HEK293 (cell line): ENCODE data around the gene IL33.

Experiments used
- CTCF ChIA-PET: fragments of 350-600 bp; formaldehyde crosslinking; extraction: SDS; loops from one replicate; lab custom pipeline; 2021; ENCODE audit warnings: antibody characterized with exemption; lab: Yijun Ruan, JAX
- POLR2A ChIA-PET: fragments of 300-600 bp; formaldehyde crosslinking; extraction: SDS; loops from one replicate; lab custom pipeline; 2020; ENCODE audit warnings: antibody characterized with exemption, inconsistent platforms; lab: Yijun Ruan, JAX
- H3K27ac ChIP-seq: fragments of 200-500 bp; sonication (Bioruptor generic); 2 replicates; pipeline ENCODE4 v1.5.1; 2014; ENCODE audit warnings: low read depth, low read length, control low read depth, inconsistent platforms; ENCODE audit errors: extremely low read depth
- H3K36me3 ChIP-seq, 2 experiments: fragments of 200-500 bp in 1 of 2; sonication (Bioruptor generic) in 1 of 2; 1 replicate in 1 of 2; 2 replicates in 1 of 2; pipeline ENCODE4 v1.5.1; 2014 to 2017; ENCODE audit warnings: inconsistent platforms in 2 of 2, low read length in 2 of 2; ENCODE audit not compliant: control insufficient read depth in 2 of 2, insufficient read depth in 1 of 2
- H3K4me1 ChIP-seq: fragments of 200-500 bp; sonication (Bioruptor generic); 2 replicates; pipeline ENCODE4 v1.5.1; 2014; ENCODE audit warnings: mild to moderate bottlenecking, low read length, inconsistent platforms; ENCODE audit not compliant: control insufficient read depth, insufficient read depth
- H3K4me3 ChIP-seq: 2 replicates; pipeline ENCODE4 v1.5.1; 2011; ENCODE audit warnings: low read depth, mild to moderate bottlenecking, control low read depth, low read length, moderate library complexity
- H3K9me3 ChIP-seq: fragments of 200-500 bp; sonication (Bioruptor generic); 2 replicates; pipeline ENCODE4 v1.5.1; 2014; ENCODE audit warnings: low read depth, low read length, inconsistent platforms; ENCODE audit not compliant: control insufficient read depth, insufficient read depth
- AEBP2 ChIP-seq: fragments of 450-650 bp; formaldehyde crosslinking; IDR thresholded peaks from 2 replicates; pipeline ENCODE4 v1.5.1; 2016; ENCODE audit warnings: missing biosample characterization, missing genetic modification characterization, borderline replicate concordance
- HIC1 ChIP-seq: fragments of 450-650 bp; formaldehyde crosslinking; IDR thresholded peaks from 2 replicates; pipeline ENCODE4 v1.5.1; 2016; ENCODE audit warnings: missing biosample characterization, missing genetic modification characterization
- PRDM10 ChIP-seq: fragments of 450-650 bp; formaldehyde crosslinking; IDR thresholded peaks from 2 replicates; pipeline ENCODE4 v1.5.1; 2016; ENCODE audit warnings: missing biosample characterization, missing genetic modification characterization
- PRDM6 ChIP-seq: fragments of 450-650 bp; formaldehyde crosslinking; IDR thresholded peaks from 2 replicates; pipeline ENCODE4 v1.5.1; 2017; ENCODE audit warnings: missing biosample characterization, missing genetic modification characterization
- SP3 ChIP-seq: fragments of 450-650 bp; formaldehyde crosslinking; IDR thresholded peaks from 2 replicates; pipeline ENCODE4 v1.5.1; 2016; ENCODE audit warnings: missing biosample characterization, missing genetic modification characterization
- TCF7L2 ChIP-seq: IDR thresholded peaks from 2 replicates; pipeline ENCODE4 v1.6.1; 2011; ENCODE audit warnings: low read depth, mild to moderate bottlenecking, inconsistent platforms, low read length, moderate library complexity, borderline replicate concordance
- TSHZ1 ChIP-seq: fragments of 450-650 bp; formaldehyde crosslinking; IDR thresholded peaks from 2 replicates; pipeline ENCODE4 v1.5.1; 2016; ENCODE audit warnings: missing biosample characterization, missing genetic modification characterization, borderline replicate concordance
- ZBTB10 ChIP-seq: fragments of 450-650 bp; formaldehyde crosslinking; IDR thresholded peaks from 2 replicates; pipeline ENCODE4 v1.5.1; 2016; ENCODE audit warnings: missing biosample characterization, missing genetic modification characterization
- ZBTB7A ChIP-seq: fragments of 450-650 bp; formaldehyde crosslinking; IDR thresholded peaks from 2 replicates; pipeline ENCODE4 v1.5.1; 2016; ENCODE audit warnings: low read depth, missing biosample characterization, missing genetic modification characterization
- ZNF10 ChIP-seq: fragments of 450-650 bp; formaldehyde crosslinking; IDR thresholded peaks from 2 replicates; pipeline ENCODE4 v1.5.1; 2017; ENCODE audit warnings: missing biosample characterization, missing genetic modification characterization
- ZNF146 ChIP-seq: fragments of 450-650 bp; formaldehyde crosslinking; IDR thresholded peaks from 2 replicates; pipeline ENCODE4 v1.5.1; 2016; ENCODE audit warnings: missing biosample characterization, missing genetic modification characterization
- ZNF155 ChIP-seq: fragments of 450-650 bp; formaldehyde crosslinking; IDR thresholded peaks from 2 replicates; pipeline ENCODE4 v1.5.1; 2016; ENCODE audit warnings: missing biosample characterization, missing genetic modification characterization
- ZNF416 ChIP-seq: fragments of 450-650 bp; formaldehyde crosslinking; IDR thresholded peaks from 2 replicates; pipeline ENCODE4 v1.5.1; 2016; ENCODE audit warnings: missing biosample characterization, missing genetic modification characterization
- ZNF501 ChIP-seq: fragments of 450-650 bp; formaldehyde crosslinking; IDR thresholded peaks from 2 replicates; pipeline ENCODE4 v1.5.1; 2016; ENCODE audit warnings: missing biosample characterization, missing genetic modification characterization
- ZNF544 ChIP-seq: fragments of 450-650 bp; formaldehyde crosslinking; IDR thresholded peaks from 2 replicates; pipeline ENCODE4 v1.5.0; 2017; ENCODE audit warnings: missing biosample characterization, missing genetic modification characterization
- ZNF600 ChIP-seq: fragments of 450-650 bp; formaldehyde crosslinking; IDR thresholded peaks from 2 replicates; pipeline ENCODE4 v1.5.1; 2016; ENCODE audit warnings: missing biosample characterization, missing genetic modification characterization
- ZNF610 ChIP-seq: fragments of 450-650 bp; formaldehyde crosslinking; IDR thresholded peaks from 2 replicates; pipeline ENCODE4 v1.5.1; 2016; ENCODE audit warnings: missing biosample characterization, missing genetic modification characterization, borderline replicate concordance
- ZNF645 ChIP-seq: fragments of 450-650 bp; formaldehyde crosslinking; IDR thresholded peaks from 2 replicates; pipeline ENCODE4; 2016; ENCODE audit warnings: missing biosample characterization, missing genetic modification characterization
- ZNF670 ChIP-seq: fragments of 450-650 bp; formaldehyde crosslinking; IDR thresholded peaks from 2 replicates; pipeline ENCODE4 v1.5.1; 2016; ENCODE audit warnings: missing biosample characterization, missing genetic modification characterization, low read depth
- ZNF776 ChIP-seq: fragments of 450-650 bp; formaldehyde crosslinking; IDR thresholded peaks from 2 replicates; pipeline ENCODE4 v1.5.0; 2017; ENCODE audit warnings: missing biosample characterization, missing genetic modification characterization, borderline replicate concordance

IL33 gene

GRCh38 chr9:6232336-6232945 lies 16.8 kb downstream of the IL33 start (continued):
- TF ChIP-seq TSHZ1 (tag by site-specific recombination) (no peak), ZNF501 (tag by site-specific recombination) (no peak), PRDM10 (tag by site-specific recombination) (no peak), ZNF610 (no peak), SP3 (no peak), TCF7L2 (no peak), ZNF645 (tag by site-specific recombination) (no peak)

- ChIA-PET POLR2A (no interaction called here), CTCF (no interaction called here)
- H3K36me3 ChIP-seq: no peaks in the 10 kb centered on the region
- no peak overlapping the region for H3K4me3 ChIP-seq
- H3K4me1 ChIP-seq: peaks cover 9% of the 10 kb centered on the region
- H3K9me3 ChIP-seq: no peaks in the 10 kb centered on the region
- H3K27ac ChIP-seq: no peak overlapping the region
- TF ChIP-seq ZBTB7A (tag by site-specific recombination) (no peak), ZNF10 (no peak), ZNF146 (tag by site-specific recombination) (no peak), ZNF416 (no peak), ZBTB10 (tag by site-specific recombination) (no peak), PRDM6 (no peak), ZNF670 (tag by site-specific recombination) (no peak), ZNF544 (tag by site-specific recombination) (no peak), ZNF155 (tag by site-specific recombination) (no peak), AEBP2 (no peak), HIC1 (tag by site-specific recombination) (no peak), ZNF600 (tag by site-specific recombination) (no peak), ZNF776 (tag by site-specific recombination) (no peak)
Measured at GRCh38 chr9:6234014-6234413, 18.4 kb downstream of the IL33 start.
